GM19463 (cell line): ENCODE measurements around the gene NFASC.

ENCODE experiments used
- ATAC-seq: cut with Tn5 transposase; IDR thresholded peaks from one replicate; pipeline ENCODE4 v1.9.1; 2021; ENCODE audit warnings: mild to moderate bottlenecking, moderate library complexity; ENCODE audit not compliant: unreplicated experiment

NFASC gene

DNA sequence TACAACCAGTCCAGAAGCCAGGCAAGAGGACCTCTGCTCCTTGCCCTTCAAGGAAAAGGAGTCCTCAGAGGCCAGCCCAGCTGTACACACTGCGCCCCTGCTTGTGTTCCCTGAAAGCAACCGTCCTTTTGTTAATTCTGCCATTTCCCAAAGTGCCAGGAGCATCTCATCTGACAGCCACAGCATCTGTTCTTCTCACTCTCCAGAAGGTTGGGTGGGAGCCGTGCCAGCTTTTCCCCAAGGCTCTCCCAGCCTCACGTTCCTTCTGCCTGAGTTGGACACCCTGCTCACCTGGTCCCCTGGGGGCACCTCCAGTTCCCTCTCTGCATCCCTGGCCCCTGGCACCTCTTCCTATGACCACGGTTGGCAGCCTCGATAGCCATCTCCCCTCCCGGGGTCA is 161.8 kb downstream of the NFASC start:
- ATAC-seq, result no peak

DNA sequence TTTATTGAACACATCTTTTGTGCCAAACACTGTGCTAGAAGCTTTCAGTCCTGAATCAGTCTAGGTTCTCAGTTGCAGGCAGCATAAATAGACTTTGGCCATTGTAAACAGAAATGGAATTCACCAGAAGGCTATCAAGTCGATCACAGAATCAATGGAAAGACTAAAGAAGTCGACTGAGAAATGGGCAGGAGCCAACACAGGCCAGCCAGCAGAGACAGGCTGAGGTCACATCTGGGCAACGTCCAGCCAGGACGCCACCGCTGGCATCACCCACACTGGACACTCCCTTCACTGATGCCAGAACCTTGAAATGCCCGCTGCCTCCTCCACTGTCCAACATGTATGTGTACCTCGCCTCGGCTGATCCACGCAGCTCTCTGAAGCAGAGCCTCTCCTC is 166.9 kb downstream of the NFASC start:
- ATAC-seq, result no peak

GRCh38 chr1:205038132-205038786 is 167.6 kb downstream of the NFASC start:
- ATAC-seq, result no peak

DNA sequence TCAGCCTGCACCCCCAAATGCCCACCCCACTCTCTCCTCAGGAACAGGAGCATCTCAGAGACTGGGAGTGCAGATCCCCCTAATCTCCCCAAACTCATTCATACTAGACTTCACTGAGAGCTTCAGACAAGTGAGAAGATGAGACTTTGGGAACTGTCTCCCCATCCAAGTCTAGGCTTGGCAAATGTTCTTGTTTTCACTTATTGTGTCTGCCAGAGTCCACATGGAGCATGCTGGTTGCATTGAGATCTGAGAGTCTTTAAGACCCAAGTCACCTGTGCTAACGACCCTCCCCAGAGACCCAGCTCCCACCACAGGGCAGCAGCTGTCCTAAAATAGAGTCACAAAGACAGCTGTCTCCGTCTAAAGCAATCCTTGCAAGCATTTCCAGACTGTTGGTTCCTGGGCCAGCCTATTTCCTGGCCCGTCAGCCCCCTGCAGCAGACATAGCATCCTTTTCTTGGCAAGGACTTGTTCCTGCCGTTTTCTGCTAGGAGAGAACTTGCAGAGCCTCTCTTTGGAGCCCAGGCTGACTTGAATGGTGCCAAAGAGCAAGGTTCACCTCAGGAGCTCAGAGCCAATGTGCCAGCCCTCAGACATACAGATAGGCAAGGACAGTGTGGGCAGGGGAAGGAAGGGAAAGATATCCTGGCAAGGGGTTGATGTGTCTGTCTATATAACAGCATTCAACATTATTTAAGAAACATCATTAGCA is 170.5 kb downstream of the NFASC start:
- ATAC-seq, result no peak

GRCh38 chr1:205041998-205042910 is 171.6 kb downstream of the NFASC start:
- ATAC-seq, result no peak

- ATAC-seq, result no peak
Observed at GRCh38 chr1:205042911-205043806, 172.5 kb downstream of the NFASC start, which contains the start of gene CNTN2. Gene CNTN2, plus strand, starts transcription at chr1:205043212. Its CDS starts 9,974 bp downstream, at chr1:205053186.

DNA sequence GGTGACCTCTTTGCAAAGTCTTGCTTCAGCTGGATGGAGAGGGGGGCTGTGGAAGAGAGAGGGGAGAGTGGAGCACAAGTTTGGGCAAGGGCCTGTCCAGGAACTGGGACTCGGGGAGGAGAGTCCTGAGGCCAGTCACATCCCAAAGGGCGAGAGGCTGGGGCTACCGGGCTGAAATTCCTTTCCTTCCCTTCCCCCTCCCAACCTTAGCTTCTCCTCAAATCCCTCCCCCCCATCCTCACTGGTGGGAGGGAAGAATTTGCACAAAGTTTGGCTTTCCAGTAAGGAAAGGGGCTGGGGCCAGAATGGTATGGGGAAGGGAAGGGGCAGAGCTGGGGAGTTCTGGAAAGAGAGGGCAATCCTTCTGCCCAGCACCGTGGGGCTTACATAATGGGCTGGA is 173.2 kb downstream of the NFASC start:
- no peak for ATAC-seq

- ATAC-seq, result no peak
Observed at GRCh38 chr1:205044741-205045140, 174.1 kb downstream of the NFASC start.

GRCh38 chr1:205045146-205045545 is 174.5 kb downstream of the NFASC start:
- ATAC-seq, result no peak

DNA sequence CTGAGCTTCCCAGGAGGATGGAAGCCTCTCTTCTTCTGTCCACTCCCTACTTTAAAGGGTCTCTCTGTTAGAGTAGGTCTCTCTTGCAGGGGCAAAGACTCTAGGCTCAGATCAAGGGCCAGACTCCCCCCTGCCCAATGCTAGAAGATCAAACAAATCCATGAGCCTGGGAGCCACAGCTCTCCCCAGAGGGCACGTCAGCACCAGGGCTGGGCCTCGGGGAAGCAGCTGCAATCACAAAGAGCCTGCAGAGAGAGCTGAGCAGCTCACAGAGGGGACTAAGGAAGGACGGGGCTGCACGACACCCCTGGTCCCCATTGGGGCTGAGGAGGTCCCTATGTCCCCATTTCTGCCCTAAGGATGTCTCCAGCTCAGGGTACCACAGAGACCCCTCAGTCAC is 176.2 kb downstream of the NFASC start:
- ATAC-seq, result no peak

GRCh38 chr1:205047764-205048231 is 177.1 kb downstream of the NFASC start:
- ATAC-seq, result no peak

GRCh38 chr1:205048382-205048781 is 177.7 kb downstream of the NFASC start:
- ATAC-seq, result no peak

DNA sequence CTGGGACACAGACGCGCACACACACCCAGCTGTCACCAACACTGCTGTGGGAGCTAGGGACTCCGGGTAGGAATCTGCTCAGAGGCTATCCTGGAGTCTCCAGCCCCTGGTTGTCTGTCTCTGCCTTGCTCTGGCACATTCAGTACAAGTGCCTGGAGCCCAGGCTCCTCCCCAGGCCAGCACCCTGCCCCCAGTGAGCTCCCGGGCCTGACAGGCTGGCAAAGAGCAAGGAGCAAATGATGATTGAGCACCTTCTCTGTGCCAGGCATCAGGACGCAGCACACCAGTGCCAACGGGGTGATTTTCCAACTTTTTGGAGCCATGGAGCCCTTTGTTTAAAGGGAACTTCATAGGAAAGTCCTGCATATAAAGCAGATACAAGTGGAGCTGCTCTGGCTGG is 178.8 kb downstream of the NFASC start:
- ATAC-seq, result no peak

DNA sequence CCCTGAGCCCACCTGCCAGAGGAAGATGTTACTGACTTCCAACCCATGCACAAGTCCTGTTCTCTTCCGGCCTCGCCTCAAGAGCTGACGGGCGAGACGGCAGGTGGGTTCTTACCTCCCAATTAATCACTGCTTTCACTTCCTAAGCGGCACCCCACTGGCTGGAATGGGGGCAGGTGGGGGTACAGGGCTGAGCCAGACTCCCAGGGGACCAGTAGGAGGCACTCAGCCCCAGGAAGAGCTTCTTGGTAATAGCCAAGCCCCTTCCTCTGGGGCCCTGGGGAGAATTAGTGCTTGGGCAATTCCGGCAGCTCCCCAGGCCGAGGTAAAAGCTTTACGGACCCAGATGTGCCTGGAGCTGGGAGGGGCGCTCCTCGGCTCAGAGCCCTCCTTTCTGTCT is 182.0 kb downstream of the NFASC start:
- no peak for ATAC-seq

DNA sequence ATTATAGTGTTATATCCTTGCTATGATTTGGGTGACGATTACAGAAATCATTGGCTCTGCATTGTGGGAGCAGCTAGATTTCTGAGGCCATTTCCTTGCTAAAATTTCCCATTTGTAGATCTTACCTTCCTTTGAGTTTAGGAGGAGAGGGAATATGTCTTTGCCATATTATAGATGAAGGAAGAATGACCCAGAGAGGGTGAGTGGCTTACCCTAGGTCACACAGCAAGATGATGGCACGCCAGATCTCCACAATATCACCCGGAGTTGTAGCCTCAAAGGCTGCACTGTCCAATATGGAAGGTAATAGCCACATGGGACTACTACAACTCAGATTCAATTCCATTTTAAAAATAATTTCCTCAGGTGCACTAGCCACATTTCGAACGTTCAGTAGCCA is 182.6 kb downstream of the NFASC start:
- no peak for ATAC-seq

GRCh38 chr1:205054013-205054412 is 183.4 kb downstream of the NFASC start:
- ATAC-seq, result no peak

GRCh38 chr1:205056188-205056611 is 185.5 kb downstream of the NFASC start:
- ATAC-seq, result no peak

DNA sequence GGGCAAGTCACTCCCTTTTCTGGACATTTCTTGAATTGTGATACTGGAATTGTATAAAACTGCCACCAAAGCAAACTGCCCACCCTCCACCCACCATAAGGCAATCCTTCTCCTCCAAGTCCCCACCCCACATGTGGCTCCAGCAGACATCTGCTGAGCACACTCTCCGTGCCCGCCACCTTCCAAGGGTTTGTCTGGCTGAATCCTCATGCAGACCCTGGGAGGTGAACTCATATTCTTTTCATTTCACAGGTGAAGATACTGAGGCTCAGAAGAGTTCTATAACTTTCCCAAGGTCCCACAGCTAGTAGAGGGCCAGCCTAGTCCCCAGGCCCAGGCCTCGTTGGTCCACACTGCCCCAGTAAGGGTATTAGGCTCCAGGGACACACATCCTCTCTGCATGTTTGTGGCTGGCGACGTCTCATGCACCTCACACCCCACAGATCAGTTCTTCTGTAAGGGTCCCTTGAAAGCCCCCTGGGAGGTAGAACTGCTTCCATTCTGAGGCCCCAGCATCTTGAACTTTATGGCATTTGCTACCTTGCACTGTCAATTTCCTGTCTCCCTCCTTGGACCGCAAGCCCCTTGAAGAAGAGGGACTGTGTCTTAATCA is 186.4 kb downstream of the NFASC start:
- ATAC-seq, result no peak

DNA sequence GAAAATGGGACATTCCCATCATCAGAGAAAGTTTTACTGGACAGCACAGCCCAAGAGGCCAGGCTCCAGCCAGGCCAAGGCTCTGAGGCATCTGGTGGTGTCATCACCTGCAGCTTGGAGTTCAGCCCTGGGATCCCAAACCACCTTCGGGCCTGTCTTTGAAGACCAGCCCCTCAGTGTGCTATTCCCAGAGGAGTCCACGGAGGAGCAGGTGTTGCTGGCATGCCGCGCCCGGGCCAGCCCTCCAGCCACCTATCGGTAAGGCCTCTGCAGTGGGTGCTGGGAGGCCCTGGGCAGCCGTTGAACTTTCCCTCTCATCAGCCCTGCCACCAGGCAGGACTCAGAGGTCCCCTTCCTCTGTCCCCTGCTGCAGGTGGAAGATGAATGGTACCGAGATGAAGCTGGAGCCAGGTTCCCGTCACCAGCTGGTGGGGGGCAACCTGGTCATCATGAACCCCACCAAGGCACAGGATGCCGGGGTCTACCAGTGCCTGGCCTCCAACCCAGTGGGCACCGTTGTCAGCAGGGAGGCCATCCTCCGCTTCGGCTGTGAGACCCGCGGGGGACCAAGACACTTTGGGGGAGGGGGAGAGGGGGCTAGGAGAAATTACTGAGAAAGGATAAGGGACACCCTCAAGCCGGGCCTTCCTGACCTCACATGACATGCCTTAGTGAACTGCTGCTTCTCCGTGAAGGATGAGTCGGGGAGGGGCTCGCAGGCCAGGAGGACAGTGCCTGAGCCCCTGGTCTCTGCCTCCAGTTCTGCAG is 187.3 kb downstream of the NFASC start:
- ATAC-seq, result no peak
